T-helper 17 cell (primary cell): Measurements from ENCODE around the gene PHF20. TPM values are rescaled to one million over a fixed set of nuclear protein-coding genes. Genes with fewer than 3 reads are reported as not detected.
"Not testable (repeated sequence)": the region's sequence is repeated elsewhere in the genome, so short reads cannot be mapped to it uniquely, and the experiment has no call there.

Source experiments
- ATAC-seq: fragments of 150-1000 bp; cut with Tn5 transposase; 2 replicates; pipeline ENCODE4 v1.10.0; 2021; ENCODE audit warnings: mild to moderate bottlenecking, moderate library complexity
- DNase-seq, 3 donors: peaks; one replicate each; pipeline versions ENCODE4 v3.0.0 to v3.0.0-alpha.2; 2020 to 2021
- H3K9me3 ChIP-seq: one replicate; pipeline ENCODE4 v1.7.0; 2013; ENCODE audit warnings: low read length, mild to moderate bottlenecking; ENCODE audit not compliant: control insufficient read depth, poor library complexity, severe bottlenecking
- H3K27ac Mint-ChIP-seq: one replicate; pipeline ENCODE4 v1.8.0; 2022; ENCODE audit warnings: mild to moderate bottlenecking, moderate library complexity, mixed read lengths
- H3K27me3 Mint-ChIP-seq: one replicate; pipeline ENCODE4 v1.8.0; 2022; ENCODE audit warnings: mixed read lengths
- H3K36me3 Mint-ChIP-seq: one replicate; pipeline ENCODE4 v1.8.0; 2022; ENCODE audit warnings: low read depth, mixed read lengths
- H3K4me1 Mint-ChIP-seq: one replicate; pipeline ENCODE4 v1.8.0; 2022; ENCODE audit warnings: mild to moderate bottlenecking, mixed read lengths
- H3K4me3 Mint-ChIP-seq: one replicate; pipeline ENCODE4 v1.8.0; 2022; ENCODE audit warnings: mild to moderate bottlenecking, moderate library complexity, mixed read lengths
- total RNA-seq, 4 donors: library from RNA in 2 of 4; stranded (reverse) in 2 of 4; gene quantifications; one replicate each; pipeline ENCODE4 v1.2.3 and lab custom pipeline; 2022 to 2026

Gene PHF20
- total RNA-seq, 2 donors from 2014 or later, result 121 to 129 TPM

DNA sequence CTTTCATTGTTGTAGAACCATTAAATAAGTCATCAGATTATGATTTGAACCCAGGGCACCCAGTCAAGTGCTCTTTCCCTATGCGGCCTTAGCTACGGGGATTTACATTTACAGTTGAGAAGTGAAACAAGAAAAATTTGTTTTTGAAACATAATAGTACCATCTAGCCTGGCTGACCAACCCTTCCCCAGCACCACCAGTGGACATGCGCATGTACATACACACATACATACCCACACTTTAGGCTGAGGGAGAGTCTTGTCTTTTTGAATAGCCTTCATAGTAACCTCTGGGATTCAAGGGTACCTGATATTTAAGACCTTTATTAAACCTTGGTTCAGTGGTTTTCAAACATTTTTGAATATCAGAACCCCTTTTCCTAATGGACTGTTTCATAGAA lies 148.7 kb downstream of the PHF20 start:
- DNase-seq (no peak), ATAC-seq (no peak)
- no peaks in the 10 kb centered on the region for H3K27me3 Mint-ChIP-seq
- H3K36me3 Mint-ChIP-seq, result peaks cover 3% of the 10 kb centered on the region
- no peaks in the 10 kb centered on the region for H3K9me3 ChIP-seq
- no peak overlapping the region for H3K4me3 Mint-ChIP-seq
- H3K4me1 Mint-ChIP-seq, result peaks cover 4% of the 10 kb centered on the region
- no peak overlapping the region for H3K27ac Mint-ChIP-seq

DNA sequence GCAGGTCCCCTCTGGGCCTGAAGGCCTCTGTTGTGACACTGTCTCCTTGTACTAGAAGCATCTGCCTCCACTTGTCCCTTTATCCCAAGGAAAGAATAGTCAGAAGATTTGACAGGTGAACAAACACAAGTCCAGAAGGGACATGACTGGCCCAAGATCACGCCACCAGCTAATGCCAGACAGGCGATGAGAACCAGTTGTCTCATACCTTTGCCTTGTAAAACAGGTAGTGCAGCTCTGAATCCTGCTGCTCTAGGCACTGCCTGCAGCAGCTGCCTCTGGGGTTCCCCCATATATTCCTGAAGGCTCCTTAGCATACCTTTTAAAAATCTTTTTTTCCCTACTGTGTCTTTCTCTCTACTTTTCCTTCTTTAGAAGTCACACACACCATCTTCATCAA lies 157.5 kb downstream of the PHF20 start:
- peak overlapping the region; percentile 74 for H3K27ac Mint-ChIP-seq
- peaks cover 11% of the 10 kb centered on the region for H3K36me3 Mint-ChIP-seq
- H3K9me3 ChIP-seq, result no peaks in the 10 kb centered on the region
- ATAC-seq, result no peak
- no peak for DNase-seq
- H3K4me1 Mint-ChIP-seq, result peaks cover 16% of the 10 kb centered on the region
- no peaks in the 10 kb centered on the region for H3K27me3 Mint-ChIP-seq
- no peak overlapping the region for H3K4me3 Mint-ChIP-seq

DNA sequence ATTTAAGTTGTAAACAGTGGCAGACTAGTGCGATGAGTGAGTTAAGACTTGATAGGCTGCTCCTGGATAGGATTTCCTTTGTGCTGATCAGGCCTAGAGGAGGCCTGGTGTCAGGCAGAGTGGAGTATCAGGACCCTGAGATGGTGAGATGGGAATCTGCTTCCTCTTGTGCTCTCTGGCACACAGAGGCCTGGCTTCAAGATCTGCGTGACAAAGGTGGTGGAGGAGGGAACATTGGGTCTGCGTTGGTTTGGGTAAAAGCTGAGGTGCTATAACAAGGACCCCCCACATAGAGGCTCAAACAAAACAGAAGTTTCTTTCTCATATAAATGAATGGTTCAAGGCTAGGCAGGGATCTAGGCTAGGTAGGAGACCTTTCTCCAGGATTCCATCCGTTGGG lies 162.2 kb downstream of the PHF20 start:
- H3K36me3 Mint-ChIP-seq, result peaks cover 11% of the 10 kb centered on the region
- H3K27me3 Mint-ChIP-seq, result no peaks in the 10 kb centered on the region
- DNase-seq (no peak), ATAC-seq (no peak)
- H3K4me1 Mint-ChIP-seq, result peaks cover 19% of the 10 kb centered on the region
- peak overlapping the region; percentile 72 for H3K27ac Mint-ChIP-seq
- no peak overlapping the region for H3K4me3 Mint-ChIP-seq
- no peaks in the 10 kb centered on the region for H3K9me3 ChIP-seq

DNA sequence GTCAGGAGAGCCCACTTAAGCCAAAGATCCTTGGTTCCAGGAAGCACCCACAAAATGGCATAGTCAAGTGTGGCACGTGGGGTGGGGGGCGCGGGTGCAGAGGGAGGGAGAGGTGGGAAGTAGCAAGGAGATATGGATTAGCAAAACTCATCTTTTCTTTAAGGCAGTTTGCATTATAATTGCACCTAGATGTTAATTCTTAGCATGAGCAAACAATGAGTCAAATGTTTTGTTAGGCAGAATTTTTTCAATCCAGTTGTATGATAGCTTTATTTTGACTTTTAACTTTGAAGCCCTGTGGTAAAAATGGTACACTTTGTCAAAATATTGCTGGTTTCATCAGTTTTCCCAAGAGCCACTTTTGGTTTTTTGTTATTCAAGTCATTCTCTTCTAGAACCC lies 167.4 kb downstream of the PHF20 start:
- Mint-ChIP-seq H3K27ac (no peak overlapping the region), H3K27me3 (no peaks in the 10 kb centered on the region), H3K36me3 (peaks cover 5% of the 10 kb centered on the region), H3K4me1 (peaks cover 8% of the 10 kb centered on the region), H3K4me3 (no peak overlapping the region)
- ATAC-seq, result no peak
- H3K9me3 ChIP-seq, result no peaks in the 10 kb centered on the region
- DNase-seq, result no peak

DNA sequence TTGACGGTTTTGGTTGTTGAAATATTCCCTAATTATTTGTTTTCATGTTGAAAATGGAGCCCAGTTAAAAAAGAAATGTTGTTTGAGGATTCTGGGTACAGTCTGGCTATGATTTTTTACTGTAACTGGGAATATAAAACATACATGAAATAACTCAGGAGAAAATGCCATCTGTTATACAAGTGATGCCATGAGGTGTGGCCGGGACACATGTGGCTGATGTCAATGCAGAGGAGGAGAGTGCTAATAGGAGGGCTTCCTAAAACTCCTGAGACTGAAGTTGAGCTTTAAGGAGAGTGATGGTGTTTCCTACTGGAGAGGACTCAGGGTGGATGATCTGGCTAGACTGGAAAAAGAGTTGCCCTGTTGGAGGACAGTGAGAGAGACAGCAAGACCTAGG lies 169.8 kb downstream of the PHF20 start:
- H3K27ac Mint-ChIP-seq, result peak overlapping the region; percentile 80
- no peaks in the 10 kb centered on the region for H3K9me3 ChIP-seq
- no peak overlapping the region for H3K4me3 Mint-ChIP-seq
- ATAC-seq (no peak), DNase-seq (no peak)
- H3K36me3 Mint-ChIP-seq, result peaks cover 5% of the 10 kb centered on the region
- H3K4me1 Mint-ChIP-seq, result peaks cover 6% of the 10 kb centered on the region
- H3K27me3 Mint-ChIP-seq, result no peaks in the 10 kb centered on the region

DNA sequence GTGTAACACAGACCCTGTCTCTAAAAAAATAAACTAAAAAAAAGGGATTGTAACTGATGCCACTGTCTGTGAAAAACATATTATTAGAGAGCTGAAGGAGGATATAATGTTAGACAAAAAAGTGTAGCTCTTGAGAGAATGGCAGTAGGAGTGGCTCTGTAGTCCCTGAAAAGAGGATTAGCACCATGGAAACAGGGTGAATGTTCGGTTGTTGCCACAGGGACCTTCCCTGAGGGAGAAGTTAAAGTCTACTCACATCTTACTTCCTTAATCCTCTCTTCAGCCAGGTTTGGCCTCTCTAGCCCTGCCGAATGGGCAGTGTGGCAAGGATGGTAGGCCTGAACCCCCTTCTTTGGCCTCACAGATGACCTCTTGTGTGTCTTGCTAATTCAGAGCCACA lies 170.4 kb downstream of the PHF20 start:
- no peaks in the 10 kb centered on the region for H3K9me3 ChIP-seq
- ATAC-seq (no peak), DNase-seq (no peak)
- H3K27ac Mint-ChIP-seq, result peak overlapping the region; percentile 80
- H3K36me3 Mint-ChIP-seq, result peaks cover 5% of the 10 kb centered on the region
- H3K27me3 Mint-ChIP-seq, result no peaks in the 10 kb centered on the region
- H3K4me3 Mint-ChIP-seq, result no peak overlapping the region
- H3K4me1 Mint-ChIP-seq, result peaks cover 5% of the 10 kb centered on the region

DNA sequence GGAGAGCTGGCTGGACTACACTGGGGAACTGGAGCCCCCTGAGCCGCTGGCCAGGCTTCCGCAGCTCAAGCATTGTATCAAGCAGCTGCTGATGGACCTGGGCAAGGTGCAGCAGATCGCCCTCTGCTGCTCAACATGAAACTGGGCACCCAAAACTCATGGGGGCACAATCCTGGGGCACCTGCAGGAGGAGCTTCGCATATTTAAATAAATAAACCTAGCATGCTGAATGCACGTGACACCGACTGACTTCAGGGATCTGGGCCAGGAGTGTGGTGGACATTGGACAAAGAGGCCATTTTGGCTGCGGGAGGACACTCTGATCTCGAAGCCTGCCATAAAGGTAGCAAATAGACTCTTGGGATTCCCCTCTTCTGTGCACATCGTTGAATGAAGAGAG lies 175.7 kb downstream of the PHF20 start:
- Mint-ChIP-seq H3K4me1 (peaks cover 13% of the 10 kb centered on the region), H3K27me3 (no peaks in the 10 kb centered on the region), H3K4me3 (no peak overlapping the region), H3K36me3 (no peaks in the 10 kb centered on the region), H3K27ac (peak overlapping the region; percentile 82)
- DNase-seq (no peak), ATAC-seq (peak; percentile 63)
- H3K9me3 ChIP-seq, result no peaks in the 10 kb centered on the region

DNA sequence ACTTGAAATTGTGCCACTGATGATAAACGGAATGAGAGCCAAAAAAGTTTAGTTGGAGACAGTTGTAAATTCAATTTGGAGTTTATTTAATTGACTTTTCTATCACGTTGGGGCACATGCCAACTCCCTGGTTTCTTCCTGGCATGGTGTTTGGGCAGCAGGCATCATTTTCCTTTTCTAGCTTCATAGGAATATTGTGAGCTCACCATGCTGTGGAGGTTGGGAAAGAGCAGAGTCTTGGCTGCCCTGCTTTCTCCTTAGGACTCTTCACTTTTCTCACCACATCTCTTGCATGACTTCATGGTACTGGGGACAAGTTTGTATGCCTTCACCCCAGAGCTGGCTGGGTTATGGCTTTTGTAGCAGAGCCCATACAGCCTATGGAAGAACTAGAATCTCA lies 176.1 kb downstream of the PHF20 start:
- no peak for DNase-seq
- Mint-ChIP-seq H3K4me3 (no peak overlapping the region), H3K27ac (peak overlapping the region; percentile 39), H3K36me3 (no peaks in the 10 kb centered on the region), H3K27me3 (no peaks in the 10 kb centered on the region), H3K4me1 (peaks cover 17% of the 10 kb centered on the region)
- no peak for ATAC-seq
- H3K9me3 ChIP-seq, result no peaks in the 10 kb centered on the region

DNA sequence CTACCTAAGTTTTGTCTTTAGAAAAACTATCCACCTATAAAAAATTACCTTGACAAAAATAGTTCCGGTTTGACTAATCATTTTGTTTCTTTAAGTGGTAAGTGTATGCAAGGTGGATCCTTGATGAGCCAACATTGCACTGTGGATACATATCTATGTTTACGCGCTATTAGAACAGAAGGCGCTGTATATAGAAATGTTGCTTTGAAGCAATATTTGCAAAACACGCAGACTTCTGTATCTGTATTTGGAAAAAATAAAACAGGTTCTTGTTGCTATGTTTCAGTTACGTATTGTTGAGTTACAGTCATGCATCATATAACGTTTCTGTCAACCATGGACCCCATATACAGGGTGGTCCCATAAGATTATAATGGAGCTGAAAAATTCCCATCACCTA lies 178.3 kb downstream of the PHF20 start:
- Mint-ChIP-seq H3K27ac (no peak overlapping the region), H3K4me3 (no peak overlapping the region), H3K4me1 (peaks cover 20% of the 10 kb centered on the region), H3K27me3 (no peaks in the 10 kb centered on the region), H3K36me3 (no peaks in the 10 kb centered on the region)
- no peaks in the 10 kb centered on the region for H3K9me3 ChIP-seq
- ATAC-seq (no peak), DNase-seq (no peak)

DNA sequence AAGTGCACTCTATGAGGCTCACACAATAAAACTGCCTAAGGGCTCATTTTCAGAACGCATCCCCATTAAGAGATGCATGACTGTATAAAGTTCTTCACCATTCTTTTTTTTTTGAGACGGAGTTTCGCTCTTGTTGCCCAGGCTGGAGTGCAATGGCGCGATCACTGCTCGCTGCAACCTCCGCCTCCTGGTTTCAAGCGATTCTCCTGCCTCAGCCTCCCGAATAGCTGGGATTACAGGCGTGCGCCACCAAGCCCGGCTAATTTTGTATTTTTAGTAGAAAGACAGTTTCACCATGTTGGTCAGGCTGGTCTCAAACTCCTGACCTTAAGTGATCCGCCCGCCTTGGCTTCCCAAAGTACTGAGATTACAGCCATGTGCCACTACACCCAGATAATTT lies 180.3 kb downstream of the PHF20 start:
- not testable (repeated sequence) for ATAC-seq, H3K9me3 ChIP-seq, H3K27me3 Mint-ChIP-seq, H3K36me3 Mint-ChIP-seq, DNase-seq
- Mint-ChIP-seq H3K4me3 (peak overlapping the region; percentile 98), H3K4me1 (peaks cover 20% of the 10 kb centered on the region), H3K27ac (peak overlapping the region; percentile 97)

DNA sequence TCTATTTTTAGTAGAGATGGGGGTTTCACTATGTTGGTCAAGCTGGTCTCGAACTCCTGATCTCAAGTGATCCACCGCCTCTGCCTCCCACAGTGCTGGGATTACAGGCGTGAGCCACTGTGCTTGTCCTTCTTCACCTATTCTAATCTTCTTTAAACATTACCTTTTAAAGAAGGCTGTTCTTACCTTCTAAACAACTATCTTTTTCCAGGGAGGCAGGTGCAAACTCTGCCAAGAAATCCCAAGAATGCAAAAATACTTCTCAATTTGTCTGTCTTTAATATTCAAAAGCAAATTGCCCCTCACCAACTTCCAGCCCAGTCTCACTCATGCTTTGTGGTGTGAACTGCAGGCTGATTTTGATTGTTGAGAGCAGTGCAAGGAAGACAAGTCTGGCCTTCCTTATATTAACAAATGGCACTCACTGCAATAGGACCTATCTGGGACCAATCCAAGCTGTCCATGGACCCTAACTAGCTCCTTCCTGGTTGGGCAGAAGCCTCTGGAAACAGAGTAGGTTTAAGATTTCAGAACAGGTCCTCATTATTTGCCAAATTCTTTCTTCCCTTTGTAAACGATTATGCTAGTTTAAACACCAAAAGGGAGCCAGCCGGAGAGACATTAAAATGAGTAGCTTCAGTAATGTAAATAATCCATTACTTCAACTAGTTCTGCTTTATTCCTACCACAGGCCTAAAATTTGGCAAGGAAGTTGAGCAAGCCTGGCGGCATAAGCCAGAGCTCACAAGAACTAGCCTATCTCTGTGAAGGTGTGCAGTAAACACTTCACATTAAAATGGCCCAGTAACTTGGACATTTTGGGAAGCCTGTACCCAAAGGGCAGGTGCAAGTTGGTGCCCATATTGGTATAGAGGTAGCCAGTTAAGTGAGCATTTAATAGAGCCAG lies 180.9 kb downstream of the PHF20 start:
- DNase-seq (no peak), ATAC-seq (no peak)
- Mint-ChIP-seq H3K27me3 (no peaks in the 10 kb centered on the region), H3K4me3 (peak overlapping the region; percentile 98), H3K4me1 (peaks cover 18% of the 10 kb centered on the region), H3K27ac (peak overlapping the region; percentile 97), H3K36me3 (no peaks in the 10 kb centered on the region)
- no peaks in the 10 kb centered on the region for H3K9me3 ChIP-seq

DNA sequence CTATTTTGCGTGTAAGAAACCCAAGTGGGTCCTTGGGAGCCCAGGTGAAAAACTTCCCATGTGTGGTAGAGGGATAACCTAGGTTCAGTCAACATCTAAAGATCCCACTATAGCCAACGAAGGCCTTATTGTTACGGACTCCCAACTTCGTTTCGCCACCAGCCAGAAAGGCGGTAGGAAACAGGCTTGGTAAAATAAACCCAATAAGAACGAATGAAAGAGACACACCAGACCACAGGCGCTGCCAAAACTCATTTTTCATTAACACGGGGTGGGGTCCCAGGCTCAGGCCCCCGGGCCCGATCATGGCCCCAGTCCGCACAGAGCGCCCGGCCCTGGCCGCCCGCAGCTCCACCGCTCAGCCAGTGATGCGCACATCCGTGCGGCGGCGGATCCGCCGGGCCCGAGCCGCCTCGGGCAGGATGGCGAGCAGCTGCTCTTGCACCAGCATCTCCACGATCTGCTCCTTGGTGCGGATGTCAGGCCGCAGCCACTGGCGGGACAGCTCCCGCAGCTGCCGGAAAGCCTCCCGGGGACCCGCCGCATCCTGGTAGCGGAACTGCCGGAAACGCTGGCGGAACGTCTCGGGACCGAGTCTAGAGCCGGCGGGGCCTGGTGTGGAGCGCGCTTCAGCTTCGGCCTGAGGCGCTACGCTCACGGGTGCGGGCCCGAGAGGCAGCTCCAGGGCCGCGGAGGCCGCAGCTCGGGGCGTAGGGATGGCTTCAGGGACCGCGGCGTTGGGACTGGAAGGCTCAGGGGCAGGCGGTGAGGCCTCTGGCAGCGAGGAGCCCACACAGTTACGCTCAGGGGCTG lies 181.8 kb downstream of the PHF20 start:
- ATAC-seq (peak; percentile 41), DNase-seq (peak; percentile 52 to 66 (median 59))
- H3K36me3 Mint-ChIP-seq, result no peaks in the 10 kb centered on the region
- no peaks in the 10 kb centered on the region for H3K9me3 ChIP-seq
- H3K27me3 Mint-ChIP-seq, result no peaks in the 10 kb centered on the region
- peak overlapping the region; percentile 98 for H3K4me3 Mint-ChIP-seq
- peaks cover 16% of the 10 kb centered on the region for H3K4me1 Mint-ChIP-seq
- peak overlapping the region; percentile 97 for H3K27ac Mint-ChIP-seq

DNA sequence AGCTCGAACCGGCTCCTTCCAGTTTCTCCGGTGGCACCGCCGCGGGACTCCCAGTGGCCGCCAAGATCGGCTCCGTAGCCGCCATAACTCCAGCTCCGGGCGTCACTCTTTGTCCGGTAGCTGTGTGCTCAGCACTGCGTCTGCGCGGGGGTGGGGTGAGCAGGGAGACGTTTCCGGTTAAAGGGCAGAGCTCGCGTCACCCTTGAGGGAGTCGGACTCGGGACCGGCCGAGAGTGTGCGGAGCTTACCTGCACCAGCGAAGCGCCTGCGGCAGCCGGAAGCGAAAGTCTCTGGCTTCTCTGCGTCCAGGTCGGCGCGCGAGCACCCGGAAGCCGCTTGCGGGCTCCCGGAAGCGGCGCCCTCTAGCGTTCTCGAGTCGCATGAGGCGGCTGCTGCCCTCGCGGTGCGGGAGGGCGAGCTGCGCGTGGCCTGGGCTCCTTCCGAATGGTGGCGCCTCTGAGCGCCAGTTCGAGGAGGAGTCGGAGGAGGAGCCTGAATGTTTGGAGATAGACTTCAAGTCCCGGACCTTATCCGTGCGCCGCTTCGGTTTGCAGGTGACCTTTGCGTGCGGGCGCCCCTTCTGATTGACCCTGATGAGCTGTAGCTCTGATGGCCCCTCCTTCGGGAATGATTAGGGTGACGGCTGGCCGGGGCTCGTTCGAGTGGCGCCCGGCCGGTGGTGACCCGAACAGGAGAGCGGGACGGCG lies 182.5 kb downstream of the PHF20 start, which contains the start of gene SCAND1:
Gene SCAND1, minus strand, starts transcription at position 303 of the 707 bp plus-strand sequence. Its CDS starts 218 bp downstream, at position 85.
- Mint-ChIP-seq H3K27ac (peak within 1 kb of the TSS; percentile 97), H3K4me3 (peak within 1 kb of the TSS; percentile 98), H3K36me3 (no peaks in the 10 kb centered on the region), H3K4me1 (peaks cover 14% of the 10 kb centered on the region), H3K27me3 (no peaks in the 10 kb centered on the region)
- DNase-seq (peak; percentile 94 to 96 (median 95)), ATAC-seq (peak; percentile 87)
- no peaks in the 10 kb centered on the region for H3K9me3 ChIP-seq
